GM18505 (cell line): Measurements from ENCODE around the gene RFX2.
"Not testable (repeated sequence)": the region's sequence is repeated elsewhere in the genome, so short reads cannot be mapped to it uniquely, and the experiment has no call there.

Source experiments
- ATAC-seq: cut with Tn5 transposase; IDR thresholded peaks from one replicate; pipeline ENCODE4 v1.9.1; 2021; ENCODE audit not compliant: unreplicated experiment
- POLR2A ChIP-seq: IDR thresholded peaks from 4 replicates; pipeline ENCODE4 v1.6.1; 2011; ENCODE audit warnings: borderline replicate concordance; ENCODE audit not compliant: insufficient read depth, insufficient read length; ENCODE audit errors: extremely low read depth

The RFX2 gene

DNA sequence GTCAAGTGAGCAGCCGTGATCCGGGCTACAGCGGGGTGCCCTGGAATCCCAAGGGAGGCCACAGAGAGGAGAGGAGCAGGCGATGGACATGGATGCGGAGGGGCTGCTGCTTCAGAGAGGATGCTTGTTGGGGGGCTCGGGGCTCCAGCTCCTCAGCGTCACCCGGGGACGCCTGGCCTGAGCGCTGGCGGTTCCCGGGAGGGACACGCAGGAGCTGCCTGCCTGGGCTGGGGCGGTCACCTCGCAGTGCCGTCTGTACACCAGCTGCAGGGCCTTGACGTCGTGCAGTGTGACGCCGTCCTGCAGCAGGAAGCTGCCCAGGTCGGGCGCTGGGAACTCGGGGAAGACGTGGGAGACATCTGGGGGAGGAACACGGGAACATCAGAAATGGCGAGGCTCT is 102.4 kb downstream of the RFX2 start:
- no peak for ATAC-seq
- TF ChIP-seq POLR2A: no peak

DNA sequence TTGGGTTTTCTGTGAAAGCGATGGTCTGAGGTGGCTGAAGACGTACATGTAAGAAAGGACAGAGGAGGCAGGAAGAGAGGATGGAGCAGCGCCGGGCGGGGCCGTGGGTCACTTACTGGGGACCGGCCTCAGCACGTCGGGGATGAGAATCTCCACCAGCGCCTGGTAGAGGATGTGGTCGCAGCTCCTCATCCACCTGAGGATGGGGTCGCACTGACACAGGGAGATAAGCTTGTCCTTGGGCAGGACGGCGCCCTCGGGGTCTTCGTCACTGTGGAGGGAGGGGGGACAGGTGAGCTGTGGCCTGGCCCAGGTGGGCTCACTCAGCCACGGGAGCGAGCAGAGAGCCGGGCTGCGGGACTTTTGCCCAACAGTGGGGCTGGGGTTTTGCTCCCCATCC is 103.4 kb downstream of the RFX2 start:
- no peak for ATAC-seq
- TF ChIP-seq POLR2A: no peak

DNA sequence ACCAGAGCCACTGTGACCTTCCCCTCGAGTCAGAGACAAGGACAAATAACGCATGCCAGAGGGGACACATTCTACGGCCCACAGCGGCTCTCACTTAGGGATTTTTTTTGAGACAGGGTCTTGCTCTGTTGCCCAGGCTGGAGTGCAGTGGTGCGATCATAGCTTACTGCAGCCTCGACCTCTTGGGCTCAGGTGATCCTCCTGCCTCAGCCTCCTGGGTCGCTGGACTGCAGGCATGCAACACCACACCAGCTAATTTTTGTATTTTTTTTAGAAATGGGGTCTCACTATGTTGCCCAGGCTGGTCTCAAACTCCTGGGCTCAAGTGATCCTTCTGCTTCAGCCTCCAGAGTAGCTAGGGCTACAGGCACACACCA is 104.2 kb downstream of the RFX2 start:
- not testable (repeated sequence) for ATAC-seq

DNA sequence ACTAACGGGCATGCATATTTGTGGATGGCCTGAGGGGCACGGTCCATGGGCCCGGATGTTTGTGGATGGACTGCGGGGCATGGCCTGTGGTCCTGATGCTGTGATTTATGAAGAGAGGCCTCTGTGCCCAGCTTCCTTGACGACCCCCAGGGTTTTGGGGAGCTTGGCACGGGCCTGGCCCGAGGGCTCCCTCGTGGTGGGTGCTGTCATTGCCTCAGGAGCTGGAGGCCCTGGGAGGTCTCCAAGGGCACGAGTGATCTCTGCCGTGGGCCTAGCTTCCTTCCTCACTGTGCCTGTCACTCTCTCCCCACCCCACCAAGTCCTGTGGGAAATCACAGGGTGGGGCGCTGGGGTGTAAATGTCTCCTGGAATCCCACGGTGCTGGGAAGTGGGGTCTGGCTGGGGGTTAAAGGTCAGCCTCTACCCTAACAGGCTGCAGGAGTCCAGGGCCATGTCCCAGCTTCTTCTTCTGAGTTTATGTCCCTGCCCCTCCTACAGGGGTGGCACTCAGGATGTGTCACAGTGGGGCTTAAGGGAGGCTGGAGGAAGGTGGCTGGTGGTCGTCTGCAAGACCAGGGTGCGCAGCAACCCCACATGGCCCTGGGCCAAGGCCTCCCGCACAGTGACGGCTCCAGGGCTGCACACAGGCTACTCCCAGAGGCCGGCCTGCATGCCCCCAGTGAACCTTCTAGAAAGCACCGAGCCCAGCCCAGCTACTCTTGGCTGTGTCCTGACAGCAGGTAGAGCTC is 104.8 kb downstream of the RFX2 start:
- no peak for ATAC-seq
- no peak for TF ChIP-seq POLR2A

DNA sequence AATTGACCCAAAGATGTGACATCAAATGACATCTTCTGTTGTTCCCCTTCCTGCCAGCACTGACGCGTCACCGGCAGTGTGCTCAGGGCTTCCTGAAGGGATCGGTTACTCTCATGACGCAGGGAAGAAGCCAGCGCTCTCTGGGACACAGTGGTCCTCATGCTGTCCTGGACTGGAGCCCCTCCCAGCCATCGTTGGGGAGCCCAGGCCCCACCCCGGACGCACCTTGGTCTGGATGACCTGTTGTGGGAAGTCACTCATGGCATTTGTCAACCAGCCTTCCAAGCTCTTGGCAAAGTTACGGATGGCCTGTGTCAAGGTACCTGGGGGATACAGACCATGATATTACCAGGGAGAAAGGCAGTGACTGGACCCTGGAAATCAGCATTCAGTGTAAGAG is 106.3 kb downstream of the RFX2 start:
- TF ChIP-seq POLR2A: no peak
- ATAC-seq: no peak

DNA sequence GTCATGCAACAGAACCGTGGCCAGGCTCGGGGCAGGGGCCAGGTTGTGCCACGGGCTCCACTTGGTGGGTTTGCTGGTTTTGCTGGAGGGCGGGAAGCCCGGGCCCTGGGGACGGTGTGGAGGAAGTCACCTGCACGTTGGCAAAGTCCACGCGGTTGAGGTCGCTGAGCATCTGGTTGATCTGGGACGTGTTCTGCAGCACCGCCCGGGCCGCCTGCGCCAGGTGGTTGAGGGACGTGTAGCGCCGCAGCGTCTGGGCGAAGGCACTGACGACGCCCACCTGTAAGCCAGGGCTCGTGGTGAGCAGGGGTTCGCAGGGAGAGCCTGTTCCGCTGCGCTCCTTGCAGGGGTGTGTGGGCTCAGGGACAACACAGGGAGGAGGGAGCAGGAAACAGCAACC is 107.7 kb downstream of the RFX2 start:
- no peak for ATAC-seq
- TF ChIP-seq POLR2A: no peak

DNA sequence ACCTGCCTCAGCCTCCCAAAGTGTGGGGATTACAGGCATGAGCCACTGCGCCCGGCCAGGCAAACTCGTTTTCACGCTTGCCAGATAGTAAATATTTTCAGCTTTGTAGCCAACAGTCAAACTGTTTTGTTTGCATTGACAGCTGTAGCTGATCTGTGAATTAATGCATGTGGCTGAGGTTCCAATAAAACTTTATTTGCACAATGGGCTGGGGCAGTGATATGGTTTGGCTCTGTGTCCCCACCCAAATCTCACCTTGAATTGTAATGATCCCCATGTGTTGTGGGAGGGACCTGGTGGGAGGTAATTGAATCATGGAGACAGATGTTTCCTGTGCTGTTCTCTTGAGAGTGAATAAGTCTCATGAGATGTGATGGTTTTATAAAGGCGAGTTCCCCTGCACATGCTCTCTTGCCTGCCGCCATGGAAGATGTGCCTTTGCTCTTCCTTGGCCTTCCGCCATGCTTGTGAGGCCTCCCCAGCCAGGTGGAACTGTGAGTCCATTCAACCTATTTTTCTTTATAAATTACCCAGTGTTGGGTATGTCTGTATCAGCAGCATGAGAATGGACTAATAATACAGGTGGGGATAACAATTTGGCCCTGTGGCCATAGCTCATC is 110.0 kb downstream of the RFX2 start:
- ATAC-seq: no peak
- TF ChIP-seq POLR2A: no peak

DNA sequence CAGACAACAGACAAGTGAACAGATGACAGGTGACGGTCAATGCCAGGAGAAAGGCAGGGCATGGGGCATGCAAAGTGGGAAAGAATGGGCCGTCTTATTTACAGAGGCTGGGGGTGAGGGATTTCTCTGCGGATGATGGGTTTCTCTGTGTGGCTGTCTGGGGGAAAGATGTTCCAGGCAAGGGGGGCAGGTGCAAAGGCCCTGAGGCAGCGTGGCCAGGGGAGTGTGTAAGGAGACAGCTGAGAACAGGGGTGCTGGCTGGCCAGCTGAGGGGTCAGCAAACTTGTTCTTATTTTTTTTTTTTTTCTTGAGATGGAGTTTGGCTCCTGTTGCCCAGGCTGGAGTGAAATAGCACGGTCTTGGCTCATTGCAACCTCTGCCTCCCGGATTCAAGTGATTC is 110.6 kb downstream of the RFX2 start:
- no peak for TF ChIP-seq POLR2A
- ATAC-seq: no peak

DNA sequence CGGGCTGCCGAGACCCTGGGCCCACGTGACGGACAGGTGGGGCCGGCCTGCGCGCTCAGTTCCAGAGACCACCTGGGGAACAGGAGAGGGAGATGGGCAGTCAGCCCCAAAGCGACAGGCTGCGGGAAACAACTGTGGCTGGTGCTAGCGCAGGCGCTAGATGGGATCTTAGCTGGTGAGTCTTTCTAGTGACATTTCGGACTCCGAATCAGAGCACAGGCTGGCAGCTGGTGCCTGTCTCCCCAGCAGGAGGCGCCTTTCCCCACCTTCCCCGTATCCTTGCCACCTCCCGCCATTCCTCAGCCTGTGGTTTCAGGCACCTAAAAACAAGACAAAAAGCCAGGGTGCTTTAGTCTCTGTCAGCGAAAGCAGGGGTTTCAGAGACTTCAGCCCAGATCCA is 112.9 kb downstream of the RFX2 start:
- no peak for TF ChIP-seq POLR2A
- no peak for ATAC-seq

DNA sequence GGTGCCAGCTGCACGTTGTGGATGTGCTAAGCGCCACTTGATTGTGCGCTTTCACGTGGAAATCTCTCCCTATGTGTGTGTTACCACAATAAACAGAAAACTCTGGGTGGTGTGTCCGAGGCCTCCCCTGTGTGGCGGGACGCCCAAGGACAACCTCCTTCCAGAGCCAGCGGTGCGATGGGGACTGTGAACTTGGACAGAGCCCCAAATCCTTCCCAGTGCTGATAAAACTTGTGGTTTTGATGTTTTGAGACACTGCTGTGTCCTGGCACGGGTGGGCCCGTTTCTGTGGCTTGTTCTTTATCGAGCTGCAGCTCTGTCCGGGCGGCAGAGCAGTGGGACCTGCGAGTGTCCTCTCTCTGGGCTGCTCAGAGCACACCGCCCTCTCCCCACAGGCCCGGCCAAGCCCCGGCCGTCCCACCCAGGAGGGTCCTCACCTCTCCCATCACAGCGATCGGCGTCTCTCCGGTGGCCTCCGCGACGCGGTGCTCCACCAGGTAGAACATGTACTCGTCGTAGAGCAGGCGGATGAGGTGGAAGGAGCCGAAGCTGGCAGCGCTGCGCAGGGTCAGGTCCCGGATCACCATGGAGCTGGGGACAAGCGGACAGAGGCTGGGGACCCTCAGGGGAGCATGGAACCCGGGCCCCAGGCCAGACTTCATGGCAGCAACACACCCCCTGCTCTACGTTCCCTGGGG is 113.5 kb downstream of the RFX2 start:
- TF ChIP-seq POLR2A: no peak
- no peak for ATAC-seq

DNA sequence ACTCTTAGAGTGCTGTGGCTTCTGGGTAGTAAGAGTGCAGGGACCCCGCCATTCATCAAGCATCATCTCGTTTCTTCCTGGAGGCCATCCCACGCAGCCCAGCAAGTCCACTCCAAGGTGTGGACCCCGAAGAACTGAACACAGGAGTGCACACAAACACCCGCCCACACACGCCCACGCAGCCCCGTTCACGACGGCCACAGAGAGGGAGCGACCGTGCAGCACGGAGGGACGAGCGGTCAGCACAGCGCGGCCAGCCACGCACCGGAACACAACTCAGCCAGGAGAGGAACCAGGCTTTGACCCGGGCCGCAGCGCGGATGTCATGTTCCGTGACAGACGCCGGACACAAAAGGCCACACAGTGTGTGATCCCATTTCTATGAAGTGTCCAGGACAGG is 114.2 kb downstream of the RFX2 start:
- no peak for TF ChIP-seq POLR2A
- no peak for ATAC-seq

DNA sequence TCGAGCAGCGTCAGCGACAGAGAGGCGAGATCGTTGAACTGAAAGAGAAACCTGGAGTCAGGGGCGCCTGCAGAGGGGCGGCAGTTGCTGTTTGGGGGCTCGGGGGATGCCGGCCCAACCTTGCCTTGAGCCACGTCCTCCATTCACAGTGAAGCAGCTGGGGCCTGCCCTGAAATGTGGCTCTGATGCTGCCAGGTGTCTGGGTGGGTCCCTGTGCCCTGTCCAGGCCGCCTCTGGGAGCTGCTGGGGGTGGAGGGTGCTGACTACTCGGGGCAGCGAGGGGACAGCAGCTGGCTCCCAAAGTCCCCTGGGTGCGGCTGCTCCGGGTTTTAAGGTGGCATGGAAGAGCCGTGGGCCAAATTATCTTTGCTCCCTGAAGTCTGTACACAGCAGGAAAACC is 114.7 kb downstream of the RFX2 start:
- no peak for TF ChIP-seq POLR2A
- ATAC-seq: no peak

DNA sequence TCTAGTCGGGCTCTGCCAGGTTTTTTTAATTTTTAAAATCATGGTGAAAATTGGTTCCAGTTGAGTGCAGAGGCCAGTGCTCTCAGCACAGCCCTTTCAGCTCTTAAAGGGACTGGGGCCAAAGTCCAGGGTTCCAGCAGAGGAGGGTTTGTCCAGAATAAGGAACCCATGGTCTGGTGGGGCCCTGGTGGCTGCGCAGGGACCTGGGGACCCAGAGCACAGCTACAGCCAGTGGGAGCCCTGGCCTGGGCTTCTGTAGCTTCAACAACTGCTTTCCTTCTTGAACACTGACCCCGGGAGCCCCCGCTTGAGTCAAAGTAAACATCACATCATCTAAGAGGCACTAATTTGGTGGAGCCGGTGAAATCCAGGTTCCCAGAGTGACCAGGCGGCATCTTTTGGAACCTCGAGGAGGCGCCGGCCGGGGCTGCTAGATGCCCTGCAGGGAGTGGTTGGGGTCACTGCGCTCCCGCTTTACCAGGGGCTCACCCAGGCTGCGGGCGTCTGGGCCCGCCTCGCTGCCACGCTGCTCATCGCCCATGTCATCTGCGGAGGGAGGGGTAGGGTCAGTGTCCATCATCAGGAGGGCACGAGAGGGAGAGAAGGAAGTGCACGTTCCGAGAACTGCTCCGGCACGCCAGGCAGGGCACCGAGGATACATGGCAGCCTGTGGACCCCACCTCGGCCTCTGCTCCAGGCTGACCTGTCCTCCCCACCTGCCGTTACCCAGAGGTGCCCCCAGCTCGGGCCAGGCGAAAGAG is 115.7 kb downstream of the RFX2 start:
- no peak for ATAC-seq
- no peak for TF ChIP-seq POLR2A

DNA sequence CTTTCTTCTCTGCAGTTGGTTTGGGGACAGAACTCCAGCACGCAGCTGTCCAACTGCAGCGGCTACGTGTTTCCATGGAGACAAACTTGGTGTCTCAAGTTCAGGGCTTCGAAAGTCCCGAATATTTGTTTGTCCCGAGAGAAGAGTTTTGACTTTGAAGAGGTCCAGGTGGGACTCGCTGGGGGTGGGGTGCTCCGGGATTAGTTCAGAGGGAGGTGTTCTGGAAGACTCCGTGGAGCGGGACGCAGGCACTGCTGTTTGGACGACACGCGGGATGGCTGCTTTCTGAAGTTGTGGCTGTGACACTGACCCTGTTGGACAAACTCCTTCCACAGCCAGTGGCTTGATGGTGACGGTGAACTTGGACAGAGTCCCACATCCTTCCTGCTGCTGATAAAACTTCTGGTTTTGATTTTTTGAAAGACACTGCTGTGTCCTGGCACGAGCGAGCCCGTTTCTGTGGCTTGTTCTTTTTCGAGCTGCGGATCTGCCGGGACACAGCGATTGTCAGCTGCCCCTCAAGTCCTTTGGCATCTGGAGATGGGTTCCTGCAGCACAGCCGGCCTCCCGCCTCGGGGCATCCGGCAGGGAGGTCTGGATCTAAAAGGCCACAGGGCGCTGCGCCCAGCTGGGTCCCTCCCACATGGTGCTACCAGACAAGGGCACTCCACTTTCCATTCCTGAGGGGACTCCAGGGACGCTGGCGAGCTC is 116.5 kb downstream of the RFX2 start:
- no peak for ATAC-seq
- no peak for TF ChIP-seq POLR2A

DNA sequence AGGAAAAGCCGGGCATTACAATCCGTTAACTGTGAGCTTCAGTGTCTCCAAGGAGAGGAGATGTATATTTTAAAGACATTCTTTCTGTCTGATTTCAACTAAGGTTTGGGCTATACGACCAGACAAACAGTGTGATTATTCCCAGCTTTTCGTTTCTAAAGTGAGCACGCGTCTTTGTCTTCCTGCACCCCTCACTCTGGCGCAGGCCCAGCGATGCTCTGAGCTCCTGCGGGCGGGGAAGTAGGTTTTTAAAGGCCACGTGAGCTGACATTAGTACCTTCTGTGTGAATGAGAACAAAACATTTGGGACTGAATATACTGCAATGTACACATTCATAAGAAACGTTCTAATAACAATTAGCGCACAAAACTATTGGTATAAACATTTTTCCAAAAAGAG is 117.1 kb downstream of the RFX2 start:
- no peak for TF ChIP-seq POLR2A
- no peak for ATAC-seq
